ENCODE results near the gene RFLNA.

GRCh38 chr12:124347805-124348658 lies 53.1 kb downstream of the RFLNA start:
- TF ChIP-seq POLR2A (IDR thresholded peaks at IDR 0.05; ENCODE audit: low read length) (no peak), GATA1 (IDR thresholded peaks at IDR 0.05; ENCODE audit: low read depth, low read length) (no peak)

Data from erythroblast (primary cell).